CD4-positive, alpha-beta T cell (primary cell): ENCODE data around the gene SFSWAP. TPM values are rescaled to one million over a fixed set of nuclear protein-coding genes. Genes with fewer than 3 reads are reported as not detected.

Experiments used
- ATAC-seq: fragments of 200-7000 bp; cut with Tn5 transposase; one replicate; pipeline ENCODE4 v1.10.0; 2022; ENCODE audit warnings: mild to moderate bottlenecking; ENCODE audit not compliant: poor library complexity
- CTCF ChIA-PET: fragments of 350-600 bp; sonication (Branson Sonifier 250); formaldehyde crosslinking; loops from one replicate; lab custom pipeline; 2021; ENCODE audit warnings: antibody characterized with exemption, inconsistent platforms; lab: Charles Lee
- POLR2A ChIA-PET: fragments of 350-600 bp; sonication (Branson Sonifier 250); formaldehyde crosslinking; loops from one replicate; lab custom pipeline; 2021; ENCODE audit warnings: antibody characterized with exemption, inconsistent platforms; lab: Charles Lee
- DNase-seq, 14 experiments: peaks; one replicate each; pipeline ENCODE4 v3.0.0-alpha.2; 2013 to 2020; ENCODE audit warnings: mixed read lengths in 2 of 14
- H3K27ac ChIP-seq, 2 donors: one replicate each; pipeline versions ENCODE4 v1.5.1 to v1.7.0; 2013; ENCODE audit warnings: low read length in 2 of 2, low read depth in 1 of 2, mild to moderate bottlenecking in 1 of 2
- H3K27me3 ChIP-seq, 2 experiments: 1 replicate in 1 of 2; 2 replicates in 1 of 2; pipeline versions ENCODE4 v1.6.1 to v1.7.0; 2013; ENCODE audit warnings: low read length in 2 of 2, control low read depth in 1 of 2, mild to moderate bottlenecking in 1 of 2, moderate library complexity in 1 of 2; ENCODE audit not compliant: insufficient read depth in 2 of 2, control insufficient read depth in 1 of 2
- H3K36me3 ChIP-seq: one replicate; pipeline ENCODE4 v1.6.1; 2013; ENCODE audit warnings: low read length, control low read depth; ENCODE audit not compliant: insufficient read depth
- H3K4me1 ChIP-seq: one replicate; pipeline ENCODE4 v1.6.1; 2013; ENCODE audit warnings: low read length, control low read depth; ENCODE audit not compliant: insufficient read depth
- H3K4me3 ChIP-seq: one replicate; pipeline ENCODE4 v1.5.1; 2013; ENCODE audit warnings: mild to moderate bottlenecking, low read length, moderate library complexity
- H3K9me3 ChIP-seq, 2 experiments: 1 replicate in 1 of 2; 2 replicates in 1 of 2; pipeline versions ENCODE4 v1.6.1 to v1.7.0; 2013; ENCODE audit warnings: low read length in 2 of 2, mild to moderate bottlenecking in 2 of 2, control low read depth in 1 of 2, moderate library complexity in 1 of 2; ENCODE audit not compliant: control insufficient read depth in 1 of 2, insufficient read depth in 1 of 2
- H3K27ac Mint-ChIP-seq: one replicate; pipeline ENCODE4 v1.8.0; 2020; ENCODE audit warnings: mixed read lengths
- H3K27me3 Mint-ChIP-seq: one replicate; pipeline ENCODE4 v1.8.0; 2021; ENCODE audit warnings: mixed read lengths
- H3K36me3 Mint-ChIP-seq: one replicate; pipeline ENCODE4 v1.8.0; 2021; ENCODE audit warnings: low read depth, mixed read lengths
- H3K4me1 Mint-ChIP-seq: one replicate; pipeline ENCODE4 v1.8.0; 2021; ENCODE audit warnings: low read depth, mixed read lengths
- H3K4me3 Mint-ChIP-seq: one replicate; pipeline ENCODE4 v1.8.0; 2020; ENCODE audit warnings: mild to moderate bottlenecking, mixed read lengths
- H3K9me3 Mint-ChIP-seq: one replicate; pipeline ENCODE4 v1.8.0; 2020; ENCODE audit warnings: mixed read lengths
- CTCF ChIP-seq: fragments of 200-600 bp; IDR thresholded peaks from one replicate; pipeline ENCODE4 v1.8.0; 2022; ENCODE audit warnings: antibody characterized with exemption, mild to moderate bottlenecking
- intact Hi-C, 2 experiments: fragments of 100-400 bp; cut with DNase I in 1 of 2; cut with micrococcal nuclease in 1 of 2; formaldehyde crosslinking; loops; one replicate each; pipeline versions ENCODE4 v1.15.1 to v1.9.0; 2023 to 2025; cut with DNase I, micrococcal nuclease
- total RNA-seq, 174 experiments: library from RNA in 2 of 174; stranded (reverse) in 2 of 174; gene quantifications; one replicate each; pipeline ENCODE4 v1.2.3 and lab custom pipeline; 2021 to 2026

Gene SFSWAP
- total RNA-seq, 2 experiments from 2014 or later = 88.7 to 98.4 TPM

- no peak overlapping the region for H3K27ac Mint-ChIP-seq
- ChIA-PET POLR2A (no interaction called here), CTCF (no interaction called here)
- peaks cover 3% of the 10 kb centered on the region for H3K9me3 Mint-ChIP-seq
- H3K4me3 ChIP-seq = no peak overlapping the region
- H3K4me3 Mint-ChIP-seq = no peak overlapping the region
- H3K36me3 Mint-ChIP-seq = peaks cover 28% of the 10 kb centered on the region
- DNase-seq = no peak
- no peaks in the 10 kb centered on the region for H3K27me3 ChIP-seq
- peaks cover 0 to 15% of the 10 kb centered on the region in 2 experiments for H3K9me3 ChIP-seq
- no peaks in the 10 kb centered on the region for H3K4me1 ChIP-seq
- ATAC-seq = no peak
- peaks cover 23% of the 10 kb centered on the region for H3K36me3 ChIP-seq
- no peak overlapping the region for H3K27ac ChIP-seq
- no peaks in the 10 kb centered on the region for H3K27me3 Mint-ChIP-seq
- TF ChIP-seq CTCF = no peak
- intact Hi-C loops = no loop called here
- H3K4me1 Mint-ChIP-seq = no peaks in the 10 kb centered on the region
Observed at GRCh38 chr12:131803961-131804521, 93.2 kb downstream of the SFSWAP start.

- no peak for TF ChIP-seq CTCF
- no peaks in the 10 kb centered on the region for H3K27me3 ChIP-seq
- no peaks in the 10 kb centered on the region for H3K4me1 ChIP-seq
- H3K36me3 ChIP-seq = peaks cover 10% of the 10 kb centered on the region
- ATAC-seq (no peak), DNase-seq (no peak)
- H3K4me3 ChIP-seq = no peak overlapping the region
- Mint-ChIP-seq H3K9me3 (peaks cover 3% of the 10 kb centered on the region), H3K27me3 (no peaks in the 10 kb centered on the region), H3K27ac (no peak overlapping the region), H3K4me1 (no peaks in the 10 kb centered on the region), H3K36me3 (peaks cover 15% of the 10 kb centered on the region), H3K4me3 (no peak overlapping the region)
- ChIA-PET POLR2A (no interaction called here), CTCF (no interaction called here)
- intact Hi-C loops = no loop called here
- H3K27ac ChIP-seq = no peak overlapping the region
- peaks cover 0 to 16% of the 10 kb centered on the region in 2 experiments for H3K9me3 ChIP-seq
Observed at GRCh38 chr12:131805421-131805820, 94.5 kb downstream of the SFSWAP start.

GRCh38 chr12:131806674-131807073 lies 95.8 kb downstream of the SFSWAP start:
- no peaks in the 10 kb centered on the region for H3K4me1 ChIP-seq
- Mint-ChIP-seq H3K27ac (no peak overlapping the region), H3K9me3 (peaks cover 3% of the 10 kb centered on the region), H3K4me1 (no peaks in the 10 kb centered on the region), H3K27me3 (no peaks in the 10 kb centered on the region), H3K4me3 (no peak overlapping the region), H3K36me3 (peaks cover 6% of the 10 kb centered on the region)
- DNase-seq = no peak
- H3K27ac ChIP-seq = no peak overlapping the region
- H3K27me3 ChIP-seq = no peaks in the 10 kb centered on the region
- H3K36me3 ChIP-seq = peaks cover 7% of the 10 kb centered on the region
- H3K4me3 ChIP-seq = no peak overlapping the region
- TF ChIP-seq CTCF = no peak
- no peak for ATAC-seq
- intact Hi-C loops = no loop called here
- ChIA-PET CTCF (no interaction called here), POLR2A (no interaction called here)
- peaks cover 0 to 22% of the 10 kb centered on the region in 2 experiments for H3K9me3 ChIP-seq
